HS-5 (cell line): ENCODE measurements around the gene GRM8.
A peak's percentile ranks its signal among the peaks of the same experiment; 100 is the strongest.

Source experiments
- DNase-seq: peaks from one replicate; pipeline ENCODE4 v3.0.0-alpha.2; 2012; ENCODE audit warnings: low read depth

Gene GRM8

DNA sequence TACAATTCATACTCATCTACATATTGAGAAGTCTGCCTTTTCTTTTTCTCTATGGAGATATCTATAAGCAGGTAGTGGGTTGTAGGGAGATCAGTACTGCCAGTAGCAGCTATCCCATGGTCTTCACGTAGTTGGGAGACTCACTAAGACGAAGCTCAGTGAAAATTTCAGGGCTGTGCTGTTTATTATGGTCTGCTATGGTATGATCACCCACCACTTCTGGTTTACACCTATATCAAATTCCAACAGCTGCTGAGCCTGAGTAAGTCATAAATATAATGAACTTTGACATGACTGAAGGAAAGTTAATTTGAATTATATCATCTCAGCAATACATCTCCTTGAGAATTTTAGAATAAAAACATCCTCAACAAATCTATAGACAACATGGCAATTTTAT, 741.7 kb downstream of the GRM8 start:
- DNase-seq, result no peak

DNA sequence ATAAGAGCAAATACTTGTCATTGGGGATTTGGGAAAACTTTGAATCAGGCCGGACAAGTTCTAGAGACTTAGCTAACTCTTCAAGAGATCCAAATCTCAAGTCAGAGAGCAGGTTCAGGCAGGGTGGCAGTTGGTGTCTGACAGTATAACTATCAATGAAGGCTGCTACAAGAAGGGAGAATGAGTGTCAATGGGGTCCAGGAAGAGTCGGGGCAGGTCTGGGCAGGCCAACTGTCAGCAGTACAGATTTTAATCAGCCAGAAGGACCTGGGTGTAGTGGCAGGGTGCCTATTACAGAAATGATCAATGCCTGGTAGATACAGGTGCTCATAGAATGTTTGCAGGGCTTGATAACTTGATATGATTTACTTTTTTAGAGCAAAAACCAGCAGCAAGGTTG, 751.1 kb downstream of the GRM8 start:
- DNase-seq, result no peak

DNA sequence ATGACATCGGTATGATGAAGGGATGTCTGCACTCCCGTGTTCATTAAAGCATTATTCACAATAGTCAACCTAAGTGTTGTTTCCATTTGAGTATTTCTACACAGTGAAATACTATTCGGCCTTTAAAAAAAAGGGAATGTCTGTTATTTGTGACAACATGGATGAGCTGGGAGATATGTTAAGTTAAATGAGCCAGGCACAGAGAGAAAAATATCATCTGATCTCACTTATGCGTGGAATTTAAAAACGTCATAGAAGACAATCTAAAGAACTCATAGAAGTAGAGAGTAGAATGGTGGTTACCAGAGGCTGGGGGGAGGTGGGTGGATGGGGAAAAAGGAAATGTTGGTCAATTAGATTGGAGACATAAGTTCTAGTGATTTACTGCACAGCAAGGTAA, 753.3 kb downstream of the GRM8 start:
- DNase-seq, result no peak

DNA sequence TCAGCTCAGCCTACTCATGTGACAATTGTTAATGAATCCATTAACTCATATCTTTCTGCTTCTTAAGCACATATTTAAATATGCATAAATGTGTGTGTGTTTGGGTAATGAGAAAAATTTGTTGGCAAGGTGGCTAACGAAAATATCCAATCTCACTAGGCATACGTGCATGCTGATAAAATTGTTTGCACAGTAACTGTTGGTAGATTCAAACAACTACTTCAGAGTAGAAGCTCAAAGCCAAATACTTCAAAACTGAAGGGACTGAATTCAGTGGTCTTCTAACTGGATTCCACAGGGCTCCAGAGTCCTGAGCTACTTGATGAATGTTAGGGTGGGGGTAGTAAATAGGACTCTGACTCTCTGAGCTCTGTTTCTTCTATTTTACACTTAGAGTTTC, 757.0 kb downstream of the GRM8 start:
- DNase-seq, result no peak

DNA sequence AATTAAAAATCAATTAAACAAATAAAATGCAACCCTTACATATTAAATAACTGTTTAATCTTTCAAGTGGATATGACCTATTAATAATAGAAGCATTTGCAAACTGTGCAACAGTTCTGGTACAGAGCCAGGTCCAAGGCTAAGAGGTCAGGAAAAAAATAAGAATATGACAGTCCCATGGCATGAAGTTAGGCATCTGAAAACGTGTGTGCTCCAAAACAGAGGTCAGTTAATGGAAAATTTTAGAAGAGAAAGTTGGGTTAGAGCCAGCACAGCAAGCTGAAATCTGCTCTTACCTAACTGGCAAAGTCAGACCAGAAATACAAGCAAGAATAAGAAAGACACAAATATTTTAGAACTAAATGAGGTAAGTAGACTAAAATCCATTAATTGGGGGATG, 757.7 kb downstream of the GRM8 start:
- DNase-seq, result no peak

DNA sequence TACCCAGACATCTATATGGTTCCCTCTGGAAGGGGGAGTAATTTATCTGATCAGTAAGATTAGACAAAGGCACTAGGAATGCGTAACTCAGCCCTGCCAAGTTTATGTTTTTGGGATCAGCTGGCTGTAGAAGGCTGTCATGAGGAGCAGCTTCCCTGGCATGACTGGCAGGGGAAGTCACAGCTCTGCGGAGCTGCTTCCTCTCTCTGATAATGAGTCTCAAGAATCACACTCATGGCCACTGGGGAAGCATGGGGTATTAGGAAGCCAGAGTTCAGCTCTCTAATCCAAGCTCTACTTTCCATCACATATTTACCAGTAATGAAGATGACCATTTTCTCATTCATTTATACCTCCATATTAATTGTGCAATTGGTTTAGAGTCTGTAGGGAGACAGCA, 758.9 kb downstream of the GRM8 start:
- DNase-seq, result no peak

DNA sequence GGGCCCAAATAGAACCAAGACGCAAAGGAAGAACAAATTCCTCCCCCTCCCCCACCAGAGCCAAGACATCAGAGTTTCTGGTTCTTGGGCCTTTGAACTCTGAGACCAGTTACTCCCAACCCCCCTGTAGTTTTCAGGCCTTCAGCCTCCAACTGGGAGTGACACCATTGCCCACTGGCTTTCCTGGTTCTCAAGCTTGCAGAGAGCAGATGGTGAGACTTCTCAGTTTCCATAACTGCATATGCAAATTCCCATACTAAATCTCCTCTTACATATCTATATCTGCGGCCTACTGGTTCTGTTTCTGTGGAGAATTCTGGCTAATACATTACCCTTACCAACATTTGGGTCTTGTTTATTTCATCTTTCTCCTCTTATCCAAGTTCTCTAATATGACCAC, 762.9 kb downstream of the GRM8 start:
- DNase-seq, result no peak

DNA sequence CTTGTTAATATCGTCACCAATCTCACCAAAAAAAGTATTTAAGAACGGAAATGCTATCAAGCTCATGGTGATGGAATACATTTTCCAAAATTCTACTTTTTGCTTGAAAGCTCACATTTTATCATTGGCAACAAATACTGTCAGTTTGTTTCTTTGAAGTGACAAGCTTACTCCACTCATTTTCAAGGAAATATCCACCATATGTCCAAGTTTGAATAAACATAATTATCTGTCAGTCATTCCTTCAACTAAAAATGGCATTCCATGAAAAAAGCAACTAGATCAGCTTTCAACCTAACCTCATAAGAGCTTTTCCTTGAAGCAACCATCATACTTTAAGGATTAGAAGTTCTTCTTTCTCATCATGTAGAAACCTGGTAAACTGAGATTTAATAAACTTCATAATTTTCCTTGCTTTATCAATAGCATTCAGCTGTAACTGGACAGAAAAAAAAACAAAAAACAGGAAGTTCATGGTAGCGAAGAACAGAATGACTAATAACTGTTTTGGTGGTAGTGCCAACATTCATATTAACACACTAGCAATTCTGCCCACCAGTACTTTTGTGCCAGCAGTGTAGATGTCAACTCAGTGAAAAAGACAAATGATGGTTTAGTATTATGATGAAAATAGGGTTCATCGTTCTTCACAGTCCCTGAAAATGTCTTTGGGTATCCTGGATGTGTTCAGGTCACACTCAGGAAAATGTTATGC, 764.9 kb downstream of the GRM8 start:
- no peak for DNase-seq

DNA sequence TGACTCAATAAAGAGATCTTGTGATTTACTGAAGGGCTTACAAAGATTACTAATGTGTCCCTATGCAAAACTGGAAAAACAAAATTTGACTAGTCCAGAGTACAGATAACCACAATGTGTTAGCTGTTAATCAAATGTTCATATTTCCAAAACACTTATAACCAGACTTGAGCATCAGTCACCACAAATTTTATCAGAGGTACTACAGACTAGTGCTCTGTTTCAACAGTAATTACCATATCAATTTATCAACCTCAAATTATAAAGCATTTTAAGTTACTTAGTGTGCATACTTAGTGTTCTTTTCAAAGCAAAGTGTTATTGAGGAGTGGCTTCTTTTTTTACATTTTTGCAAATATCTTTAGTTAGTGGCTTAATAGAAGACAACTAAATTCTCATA, 765.9 kb downstream of the GRM8 start:
- DNase-seq, result no peak

DNA sequence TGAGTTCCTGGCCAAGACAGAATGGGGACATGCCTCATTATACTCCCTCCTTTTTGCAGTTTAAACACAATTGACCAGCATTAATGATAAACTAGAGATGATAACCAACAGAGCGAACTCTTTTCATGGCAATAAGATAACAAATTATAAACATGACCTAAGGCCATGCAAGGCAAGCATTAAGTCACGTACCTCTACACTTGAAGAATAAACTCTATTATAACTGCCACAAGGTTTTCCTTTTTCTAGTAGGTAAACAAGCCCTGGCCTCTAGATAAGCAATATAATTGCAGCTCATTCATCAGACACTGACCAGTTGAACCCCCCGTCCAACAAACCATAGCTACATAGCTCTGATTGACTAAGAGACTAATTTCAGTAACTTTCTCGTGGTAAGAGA, 767.0 kb downstream of the GRM8 start:
- no peak for DNase-seq

DNA sequence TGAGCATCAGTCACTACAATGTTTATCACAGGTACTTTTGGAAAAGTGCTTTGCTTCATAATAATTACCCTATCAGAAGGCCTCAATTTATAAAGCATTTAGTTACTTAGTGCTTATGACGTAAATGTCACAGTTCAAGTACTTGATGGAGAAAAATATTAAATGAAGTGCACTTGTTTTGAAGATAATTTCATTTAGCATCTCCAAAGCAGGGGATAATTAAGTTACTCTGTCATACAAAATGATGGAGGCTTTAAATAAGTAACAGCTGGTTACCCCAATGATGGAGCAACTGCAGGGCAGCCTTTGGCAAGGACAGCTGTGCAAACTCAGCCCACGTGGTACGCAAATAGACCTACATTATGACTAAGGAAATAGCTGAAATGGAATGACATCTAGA, 768.8 kb downstream of the GRM8 start:
- DNase-seq, result peak; percentile 2

DNA sequence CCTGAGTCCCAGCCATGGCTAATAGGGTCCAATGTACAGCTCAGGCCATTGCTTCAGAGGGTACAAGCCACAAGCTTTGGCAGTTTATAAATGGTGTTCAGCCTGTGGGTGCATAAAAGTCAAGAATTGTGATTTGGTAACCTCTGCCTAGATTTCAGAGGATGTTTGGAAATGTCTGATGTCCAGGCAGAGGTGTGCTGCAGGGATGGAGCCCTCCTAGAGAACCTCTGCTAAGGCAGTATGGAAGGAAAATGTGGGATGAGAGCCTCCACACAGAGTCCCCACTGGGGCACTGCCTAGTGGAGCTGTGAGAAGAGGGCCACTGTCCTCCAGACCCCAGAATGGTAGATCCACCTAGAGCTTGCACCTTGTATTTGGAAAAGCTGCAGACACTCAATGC, 779.9 kb downstream of the GRM8 start:
- DNase-seq, result no peak

DNA sequence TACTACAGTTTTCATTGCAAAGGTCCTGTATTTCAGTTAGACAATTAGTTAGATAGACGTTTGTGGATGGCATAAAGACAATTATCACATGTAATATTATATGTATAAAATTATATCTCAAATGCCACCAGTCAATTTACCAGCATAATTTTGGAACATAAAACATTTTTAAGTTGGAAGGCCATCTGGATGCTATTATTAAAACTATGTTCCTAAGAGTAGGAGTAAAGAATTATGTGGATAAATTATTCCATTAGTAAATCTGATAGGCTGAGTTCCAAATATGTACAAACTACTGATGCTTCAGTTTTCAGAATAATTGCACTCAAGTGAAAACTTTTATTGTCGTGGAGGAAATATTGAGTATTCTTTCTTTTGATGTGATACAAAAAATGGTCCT, 790.3 kb downstream of the GRM8 start:
- DNase-seq, result no peak

DNA sequence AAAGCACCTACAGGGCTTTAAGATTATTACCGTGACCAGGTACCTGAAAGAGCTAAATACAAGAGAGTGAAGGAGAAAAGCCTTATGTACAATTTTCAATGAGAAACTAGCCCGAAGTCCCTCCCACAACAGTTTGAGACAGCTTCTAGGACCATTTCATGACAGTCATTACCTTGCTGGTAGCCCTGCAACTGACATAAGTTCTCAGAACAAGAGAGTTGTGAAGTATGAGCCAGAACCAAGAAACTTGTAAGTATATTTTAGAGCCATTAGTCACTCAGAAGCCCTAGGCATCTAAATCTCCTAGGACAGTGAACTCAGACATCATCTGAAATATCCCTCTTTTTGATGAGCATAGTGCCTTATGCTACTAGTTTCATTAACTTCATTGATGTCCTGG, 792.1 kb downstream of the GRM8 start:
- no peak for DNase-seq

DNA sequence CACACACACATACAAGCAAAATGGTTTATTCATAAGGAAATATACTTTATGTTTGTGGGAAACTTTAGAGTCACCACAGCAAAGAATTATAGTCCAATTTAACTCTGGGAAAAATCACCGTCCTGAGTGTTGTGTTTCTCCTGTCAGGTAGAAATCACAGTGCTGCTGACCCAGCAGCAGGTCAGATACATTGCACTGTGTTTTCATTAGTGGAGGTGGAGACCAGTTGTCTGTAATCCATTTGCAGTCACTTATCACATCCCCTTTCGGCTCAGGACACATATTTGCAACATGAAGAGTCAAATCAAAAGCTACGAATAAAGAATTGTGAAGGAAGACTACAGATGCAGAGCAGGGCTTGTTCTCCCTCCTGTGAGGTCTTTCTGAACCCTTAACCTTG, 799.6 kb downstream of the GRM8 start:
- no peak for DNase-seq

DNA sequence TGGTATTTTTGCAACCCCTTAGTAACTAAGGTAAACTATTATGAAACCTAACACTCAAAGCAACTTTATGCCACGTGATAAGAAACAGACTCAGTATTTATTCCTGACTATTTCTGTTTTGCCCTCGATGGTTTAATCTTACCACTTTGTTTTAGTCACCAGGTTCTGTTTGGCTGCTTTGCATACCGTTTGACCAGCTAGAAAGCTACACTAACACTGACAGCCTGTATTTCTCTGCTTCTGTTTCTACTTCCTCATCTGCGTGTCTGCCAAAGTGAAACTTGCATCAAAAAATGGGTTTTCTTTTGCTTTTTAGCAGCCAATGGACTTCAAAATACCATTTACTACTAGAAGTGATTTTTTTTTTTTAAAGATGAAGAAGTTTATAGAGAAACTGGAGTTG, 802.5 kb downstream of the GRM8 start:
- no peak for DNase-seq

DNA sequence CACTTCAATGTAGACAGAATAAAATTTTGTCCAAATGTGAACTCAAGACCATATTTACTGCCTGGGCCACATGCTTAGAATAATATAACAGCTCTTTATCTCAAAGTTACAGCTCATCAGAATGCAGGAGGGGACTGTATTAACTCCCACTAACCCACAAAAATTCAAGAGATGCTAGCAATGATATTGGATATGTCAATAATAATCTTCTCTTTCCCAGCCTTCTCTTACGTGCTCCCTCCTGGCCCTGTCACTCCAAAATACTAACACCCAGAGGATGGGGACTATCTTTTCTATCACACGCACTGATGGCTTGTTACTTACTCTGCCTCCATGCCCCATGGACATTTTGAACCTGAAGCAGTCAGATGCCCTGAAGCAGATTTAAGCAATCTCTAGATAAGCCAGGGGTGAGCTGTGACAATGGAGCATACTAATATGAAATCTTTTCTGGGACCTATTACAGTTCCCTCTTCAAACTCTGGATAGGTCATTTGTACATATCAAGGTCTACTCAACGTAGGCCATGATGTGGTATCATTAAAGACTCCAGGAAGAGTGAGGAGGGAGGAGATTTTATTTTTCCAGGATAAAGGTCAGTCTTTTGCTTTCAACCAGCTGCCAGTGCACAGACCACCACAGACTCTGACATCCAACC, 803.0 kb downstream of the GRM8 start:
- DNase-seq, result no peak

DNA sequence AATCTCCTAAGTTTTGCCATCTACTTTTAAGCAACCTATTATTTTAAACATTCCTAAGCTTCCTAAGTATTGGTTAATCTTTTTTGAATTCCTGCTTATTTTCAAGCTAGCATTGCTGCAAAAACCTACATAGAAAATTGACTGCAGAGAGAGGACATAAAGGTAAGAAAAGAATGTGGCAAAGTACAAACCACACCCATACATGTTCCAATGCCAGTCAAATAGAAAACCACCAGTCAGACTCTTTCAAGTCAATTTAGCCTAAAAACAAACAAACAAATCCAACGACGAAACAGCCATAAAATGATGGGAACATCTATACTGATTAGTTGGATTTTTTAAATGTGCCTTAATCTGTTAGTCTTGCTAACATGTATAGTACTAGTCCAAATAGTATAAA, 804.8 kb downstream of the GRM8 start:
- DNase-seq, result no peak

DNA sequence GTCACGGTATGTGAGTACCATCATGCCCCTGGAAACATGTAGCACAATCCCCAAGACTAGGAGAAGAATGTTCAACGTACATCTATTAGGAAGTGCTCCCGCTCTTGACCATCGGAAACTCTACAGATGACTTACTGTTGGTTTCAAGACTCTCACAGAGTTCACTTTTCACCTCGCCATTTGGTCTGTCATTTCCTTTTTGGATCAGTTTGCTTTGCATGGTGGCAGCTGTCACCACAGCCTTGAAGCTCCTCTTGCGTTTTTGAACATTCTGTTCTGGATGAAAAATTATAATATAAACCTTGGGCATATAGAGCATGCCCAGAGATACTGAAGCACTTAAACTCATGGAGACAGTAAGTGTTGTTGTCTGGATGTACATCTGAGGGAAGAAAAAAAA, 806.8 kb downstream of the GRM8 start:
- DNase-seq, result no peak

DNA sequence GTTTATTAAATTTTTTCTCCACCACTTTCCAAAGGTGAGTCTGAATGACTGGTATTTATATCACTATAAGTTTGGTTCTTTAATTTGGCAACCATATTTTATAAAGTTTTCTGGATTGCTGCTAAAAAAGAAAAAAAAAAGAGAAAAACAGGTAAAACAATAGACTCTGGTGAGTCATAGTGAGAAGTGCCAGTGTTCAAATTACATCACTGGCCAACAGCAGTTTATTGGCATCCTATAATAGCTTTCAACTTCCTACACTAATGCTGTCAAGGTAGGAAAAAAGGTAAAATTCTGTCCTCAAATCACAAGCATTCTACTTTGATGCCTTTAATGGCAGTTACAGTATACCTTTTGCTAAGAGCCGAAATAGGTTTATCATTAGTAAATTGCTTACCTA, 808.8 kb downstream of the GRM8 start:
- no peak for DNase-seq

DNA sequence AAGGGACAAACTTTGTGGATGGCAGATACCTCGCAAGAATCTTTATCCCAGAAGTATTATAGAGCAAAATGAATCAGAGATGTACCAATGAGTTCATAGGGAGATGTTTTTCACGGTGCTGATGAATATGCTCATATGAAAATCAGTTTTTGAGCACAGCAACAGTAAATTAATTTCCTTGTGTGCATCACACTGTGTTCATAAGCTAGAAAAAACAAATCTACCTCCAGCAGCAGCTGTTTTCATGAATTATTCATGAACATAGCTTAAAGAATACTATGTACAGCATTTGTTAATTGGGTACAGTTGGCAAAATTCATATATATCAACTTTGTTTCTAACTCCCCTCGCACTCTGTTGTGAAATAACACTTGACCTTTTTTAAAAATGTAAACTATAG, 809.8 kb downstream of the GRM8 start:
- DNase-seq, result no peak

DNA sequence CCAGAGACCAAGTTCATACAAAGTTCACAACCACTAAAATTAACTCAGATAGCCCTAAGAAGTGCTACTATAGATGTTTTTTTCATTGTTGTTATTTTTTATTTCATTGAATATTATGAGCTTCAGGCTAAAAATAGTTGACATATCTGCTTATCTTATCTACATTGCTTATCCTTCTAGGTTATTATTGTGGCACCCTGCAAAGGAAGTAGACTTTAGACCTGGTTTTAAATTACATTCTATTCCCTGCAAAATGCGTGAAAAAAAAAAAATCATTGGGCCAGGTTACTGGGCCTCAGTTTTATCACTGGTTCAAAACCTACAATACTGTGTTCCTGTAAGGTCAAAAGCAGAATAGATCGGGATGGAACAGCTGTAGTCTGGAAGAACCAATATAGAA, 811.0 kb downstream of the GRM8 start:
- DNase-seq, result no peak

DNA sequence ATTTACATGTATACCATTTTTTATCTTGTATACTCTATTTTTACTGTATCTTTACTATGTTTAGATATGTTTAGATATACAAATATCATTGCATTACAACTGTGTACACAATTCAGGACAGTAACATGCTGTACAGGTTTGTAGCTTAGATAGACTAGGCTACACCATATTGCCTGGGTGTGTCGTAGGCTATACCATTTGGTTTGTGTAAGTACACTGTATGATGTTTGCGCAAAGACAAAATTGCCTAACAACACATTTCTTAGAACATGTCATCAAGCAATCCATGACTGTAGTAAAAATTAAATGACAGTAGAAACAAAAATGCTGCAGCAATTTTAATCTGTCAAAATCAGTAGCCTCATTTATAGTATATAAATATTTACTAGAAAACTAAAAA, 812.2 kb downstream of the GRM8 start:
- DNase-seq, result no peak

DNA sequence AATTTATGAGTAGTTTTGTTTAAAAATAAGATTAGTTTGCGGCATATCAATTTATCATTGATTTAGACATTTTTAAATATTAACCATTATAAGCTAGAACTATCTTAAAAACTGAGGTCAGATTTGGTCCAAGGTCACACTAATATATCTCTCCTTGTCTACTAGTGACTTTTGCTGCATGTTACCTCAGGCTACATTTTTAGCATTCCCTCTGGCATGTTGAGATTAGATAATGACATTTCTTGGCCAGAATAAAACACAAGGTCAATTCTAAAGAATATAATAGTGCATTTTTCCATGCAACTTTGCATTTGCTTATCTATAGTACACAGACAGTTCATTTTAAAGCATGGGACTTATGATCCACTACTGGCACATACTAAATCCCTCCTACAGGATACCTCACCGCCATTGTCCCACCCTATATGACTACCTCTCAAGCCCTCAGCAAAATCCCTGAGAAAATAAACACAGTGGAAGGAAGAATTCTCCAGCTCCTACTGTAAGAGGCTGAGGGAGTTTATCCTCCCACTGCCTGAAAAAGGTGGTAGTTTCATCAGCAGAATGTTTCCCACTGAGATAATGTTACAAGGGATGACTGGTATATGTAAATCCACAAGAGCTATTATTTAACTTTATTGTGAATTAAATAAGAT, 816.4 kb downstream of the GRM8 start:
- no peak for DNase-seq
